Neural cell (in vitro differentiated cells): ENCODE measurements around the gene NAA50. TPM values are rescaled to one million over a fixed set of nuclear protein-coding genes. Genes with fewer than 3 reads are reported as not detected.

Experiments used
- H2AFZ ChIP-seq: fragments of 200-600, 300-800 bp; sonication (generic), shearing (Covaris generic); 2 replicates; pipeline ENCODE4 v1.6.0; 2014; ENCODE audit warnings: low read depth, mild to moderate bottlenecking, antibody characterized with exemption, low read length, moderate library complexity
- H3F3A ChIP-seq: fragments of 200-600 bp; shearing (Covaris generic); 2 replicates; pipeline ENCODE4 v1.6.1; 2016; ENCODE audit warnings: mild to moderate bottlenecking, moderate library complexity, mixed read lengths, antibody characterized with exemption, low read length; ENCODE audit not compliant: insufficient read depth, poor library complexity, severe bottlenecking
- H3K27ac ChIP-seq: fragments of 200-600, 300-800 bp; sonication (generic), shearing (Covaris generic); 2 replicates; pipeline ENCODE4 v1.5.1; 2014; ENCODE audit warnings: mild to moderate bottlenecking, low read length, moderate library complexity
- H3K27me3 ChIP-seq: fragments of 300-800, 200-600 bp; sonication (generic), shearing (Covaris generic); 2 replicates; pipeline ENCODE4 v1.6.0; 2014; ENCODE audit warnings: mild to moderate bottlenecking, low read depth, low read length, moderate library complexity; ENCODE audit not compliant: insufficient read depth
- H3K36me3 ChIP-seq: fragments of 300-800, 200-600 bp; sonication (generic), shearing (Covaris generic); 2 replicates; pipeline ENCODE4 v1.5.1; 2014; ENCODE audit warnings: mild to moderate bottlenecking, antibody characterized with exemption, low read length, moderate library complexity; ENCODE audit not compliant: insufficient read depth
- H3K4me2 ChIP-seq: fragments of 300-800, 200-600 bp; sonication (generic), shearing (Covaris generic); 2 replicates; pipeline ENCODE4 v1.6.0; 2014; ENCODE audit warnings: mild to moderate bottlenecking, low read length
- H3K4me3 ChIP-seq: fragments of 300-800, 200-600 bp; sonication (generic), shearing (Covaris generic); 2 replicates; pipeline ENCODE4 v1.5.1; 2014; ENCODE audit warnings: mild to moderate bottlenecking, low read length, moderate library complexity
- H3K79me2 ChIP-seq: fragments of 200-600 bp; shearing (Covaris generic); replicated peaks from 2 replicates; pipeline ENCODE4 v1.6.0; 2014; ENCODE audit warnings: mild to moderate bottlenecking, low read length, moderate library complexity; ENCODE audit not compliant: insufficient read depth
- H3K9ac ChIP-seq: fragments of 300-800, 200-600 bp; sonication (generic), shearing (Covaris generic); 2 replicates; pipeline ENCODE4 v1.6.1; 2016; ENCODE audit warnings: mild to moderate bottlenecking, low read length, mixed read lengths
- H3K9me2 ChIP-seq: fragments of 200-600 bp; shearing (Covaris generic); 2 replicates; pipeline ENCODE4 v1.6.1; 2016; ENCODE audit warnings: mild to moderate bottlenecking, low read length, mixed read lengths; ENCODE audit not compliant: insufficient read depth
- H3K9me3 ChIP-seq: fragments of 200-600, 300-800 bp; sonication (generic), shearing (Covaris generic); 2 replicates; pipeline ENCODE4 v1.6.1; 2016; ENCODE audit warnings: mild to moderate bottlenecking, mixed run types, low read length, moderate library complexity, mixed read lengths
- H4K20me1 ChIP-seq: fragments of 200-600 bp; shearing (Covaris generic); 2 replicates; pipeline ENCODE4 v1.6.1; 2016; ENCODE audit warnings: mild to moderate bottlenecking, mixed run types; ENCODE audit not compliant: insufficient read depth
- EP300 ChIP-seq: fragments of 450-650 bp; conservative IDR thresholded peaks from 2 replicates; pipeline ENCODE4 v1.6.1; 2014; ENCODE audit warnings: antibody characterized with exemption, mild to moderate bottlenecking, moderate library complexity; ENCODE audit not compliant: poor library complexity, severe bottlenecking
- EZH2 ChIP-seq: fragments of 200-600, 300-800 bp; shearing (Covaris generic), sonication (generic); IDR thresholded peaks from 2 replicates; pipeline ENCODE4 v1.6.1; 2014; ENCODE audit warnings: antibody characterized with exemption, low read length, borderline replicate concordance, mild to moderate bottlenecking; ENCODE audit not compliant: insufficient read depth, poor library complexity, severe bottlenecking
- MXI1 ChIP-seq: fragments of 450-650 bp; conservative IDR thresholded peaks from 2 replicates; pipeline ENCODE4 v1.6.1; 2014; ENCODE audit warnings: antibody characterized with exemption, mild to moderate bottlenecking; ENCODE audit not compliant: poor library complexity, severe bottlenecking
- POLR2AphosphoS5 ChIP-seq: IDR thresholded peaks from 2 replicates; pipeline ENCODE4 v1.6.1; 2012
- SMC3 ChIP-seq: fragments of 450-650 bp; conservative IDR thresholded peaks from 2 replicates; pipeline ENCODE4 v1.6.1; 2014; ENCODE audit warnings: antibody characterized with exemption, mild to moderate bottlenecking, moderate library complexity; ENCODE audit not compliant: poor library complexity
- polyA plus RNA-seq: library from polyadenylated mRNA; depleted of rRNA; stranded (reverse); fragments of >200 nt; gene quantifications from 2 replicates; pipeline ENCODE4 v1.2.3, GENCODE V29; 2014
- TF ChIP-seq, protein P1 (sequence below): fragments of 450-650 bp; IDR thresholded peaks from 2 replicates; pipeline ENCODE4 v1.5.1; 2014; ENCODE audit warnings: antibody characterized with exemption, mild to moderate bottlenecking, moderate library complexity; ENCODE audit not compliant: poor library complexity, severe bottlenecking

The NAA50 gene
- polyA plus RNA-seq, 1 donor from 2014 or later = 69.6 TPM

GRCh38 chr3:113758389-113759024 lies 12.5 kb upstream of the NAA50 start:
- Histone ChIP-seq H3K9ac (no peak overlapping the region), H3K79me2 (peaks cover 31% of the 10 kb centered on the region), H3K27ac (no peak overlapping the region), H3F3A (no peaks in the 10 kb centered on the region), H4K20me1 (no peaks in the 10 kb centered on the region), H3K9me3 (peaks cover 4% of the 10 kb centered on the region), H3K4me3 (no peak overlapping the region), H3K36me3 (no peaks in the 10 kb centered on the region), H3K27me3 (no peaks in the 10 kb centered on the region), H2AFZ (no peak overlapping the region), H3K9me2 (no peaks in the 10 kb centered on the region), H3K4me2 (no peak overlapping the region)
- TF ChIP-seq MXI1 = no peak
- TF ChIP-seq EZH2 = no peak

DNA sequence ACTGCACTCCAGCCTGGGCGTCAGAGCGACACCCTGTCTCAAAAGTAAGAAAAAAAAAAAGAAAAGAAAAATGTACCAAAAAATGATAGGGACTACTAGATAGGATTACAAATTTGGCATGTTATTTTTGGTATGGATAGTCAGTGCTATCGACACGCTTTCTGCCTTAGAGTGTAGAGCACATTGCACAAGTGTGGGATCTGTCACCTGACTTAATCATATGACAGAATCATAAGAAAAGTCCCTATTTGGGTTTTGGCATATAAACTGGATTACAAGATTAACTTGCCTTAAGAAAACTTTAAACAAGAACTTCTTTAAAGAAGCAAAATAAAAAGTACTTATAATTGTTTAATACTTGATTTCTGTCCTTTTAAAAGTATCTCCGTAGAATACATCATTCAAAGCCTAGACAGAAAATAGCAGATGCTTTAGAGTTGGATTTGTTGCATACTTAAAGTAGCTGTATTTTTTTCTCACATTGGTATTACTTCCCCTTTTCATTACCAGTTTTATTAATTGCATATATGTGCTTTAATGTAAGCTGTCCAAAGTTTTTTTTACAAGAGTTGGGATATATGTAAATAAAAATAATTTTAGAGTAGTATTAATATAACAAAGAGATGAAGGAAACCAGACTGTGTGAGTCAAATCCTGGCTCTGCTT lies 8.6 kb upstream of the NAA50 start:
- no peak overlapping the region for H3K4me2 ChIP-seq
- H3K27ac ChIP-seq = no peak overlapping the region
- H4K20me1 ChIP-seq = no peaks in the 10 kb centered on the region
- H3K9me3 ChIP-seq = peaks cover 4% of the 10 kb centered on the region
- no peaks in the 10 kb centered on the region for H3K9me2 ChIP-seq
- TF ChIP-seq POLR2AphosphoS5 = no peak
- no peak for TF ChIP-seq MXI1
- TF ChIP-seq, protein P1, sequence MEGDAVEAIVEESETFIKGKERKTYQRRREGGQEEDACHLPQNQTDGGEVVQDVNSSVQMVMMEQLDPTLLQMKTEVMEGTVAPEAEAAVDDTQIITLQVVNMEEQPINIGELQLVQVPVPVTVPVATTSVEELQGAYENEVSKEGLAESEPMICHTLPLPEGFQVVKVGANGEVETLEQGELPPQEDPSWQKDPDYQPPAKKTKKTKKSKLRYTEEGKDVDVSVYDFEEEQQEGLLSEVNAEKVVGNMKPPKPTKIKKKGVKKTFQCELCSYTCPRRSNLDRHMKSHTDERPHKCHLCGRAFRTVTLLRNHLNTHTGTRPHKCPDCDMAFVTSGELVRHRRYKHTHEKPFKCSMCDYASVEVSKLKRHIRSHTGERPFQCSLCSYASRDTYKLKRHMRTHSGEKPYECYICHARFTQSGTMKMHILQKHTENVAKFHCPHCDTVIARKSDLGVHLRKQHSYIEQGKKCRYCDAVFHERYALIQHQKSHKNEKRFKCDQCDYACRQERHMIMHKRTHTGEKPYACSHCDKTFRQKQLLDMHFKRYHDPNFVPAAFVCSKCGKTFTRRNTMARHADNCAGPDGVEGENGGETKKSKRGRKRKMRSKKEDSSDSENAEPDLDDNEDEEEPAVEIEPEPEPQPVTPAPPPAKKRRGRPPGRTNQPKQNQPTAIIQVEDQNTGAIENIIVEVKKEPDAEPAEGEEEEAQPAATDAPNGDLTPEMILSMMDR = no peak
- H3K9ac ChIP-seq = no peak overlapping the region
- no peaks in the 10 kb centered on the region for H3K36me3 ChIP-seq
- no peaks in the 10 kb centered on the region for H3F3A ChIP-seq
- H3K4me3 ChIP-seq = no peak overlapping the region
- H3K79me2 ChIP-seq = peaks cover 59% of the 10 kb centered on the region
- H3K27me3 ChIP-seq = no peaks in the 10 kb centered on the region
- H2AFZ ChIP-seq = no peak overlapping the region

DNA sequence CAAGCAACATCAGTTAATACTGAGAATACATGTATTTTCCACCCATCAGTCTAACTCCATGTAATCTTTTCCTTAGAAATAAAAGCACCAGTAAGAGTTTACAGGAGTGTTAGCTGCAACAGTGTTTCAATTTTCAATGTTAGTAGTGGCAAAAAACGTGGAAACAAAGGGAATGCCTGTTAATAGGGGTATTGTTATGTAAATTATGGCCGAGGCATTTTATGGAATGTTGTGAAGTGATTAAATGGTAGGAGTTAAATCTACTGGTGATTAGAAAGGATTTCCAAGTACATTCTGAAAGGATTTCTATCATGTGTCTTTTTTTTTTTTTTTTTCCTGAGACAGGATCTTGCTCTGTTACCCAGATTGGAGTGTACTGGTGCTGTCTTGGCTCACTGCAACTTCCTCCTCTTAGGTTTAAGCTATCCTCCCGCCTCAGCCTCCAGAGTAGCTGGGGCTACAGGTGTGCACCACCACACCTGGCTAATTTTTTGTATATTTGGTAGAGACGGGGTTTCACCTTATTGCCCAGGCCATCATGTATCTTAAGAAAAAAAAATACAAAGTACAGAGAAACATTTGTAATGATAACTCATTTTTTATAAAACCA lies 7.4 kb upstream of the NAA50 start:
- no peak overlapping the region for H2AFZ ChIP-seq
- peaks cover 71% of the 10 kb centered on the region for H3K79me2 ChIP-seq
- no peaks in the 10 kb centered on the region for H4K20me1 ChIP-seq
- TF ChIP-seq POLR2AphosphoS5 (no peak), EZH2 (no peak), SMC3 (no peak), MXI1 (no peak), EP300 (no peak)
- TF ChIP-seq, protein P1 = no peak
- H3K36me3 ChIP-seq = no peaks in the 10 kb centered on the region
- H3K27me3 ChIP-seq = no peaks in the 10 kb centered on the region
- H3K9me2 ChIP-seq = no peaks in the 10 kb centered on the region
- no peaks in the 10 kb centered on the region for H3F3A ChIP-seq
- H3K27ac ChIP-seq = no peak overlapping the region
- H3K9ac ChIP-seq = no peak overlapping the region
- H3K4me2 ChIP-seq = no peak overlapping the region
- H3K9me3 ChIP-seq = peaks cover under 1% of the 10 kb centered on the region
- no peak overlapping the region for H3K4me3 ChIP-seq
